ENCODE measurements around the gene SUCLA2.

Gene SUCLA2

GRCh38 chr13:47898080-47898479, 103.0 kb downstream of the SUCLA2 start:
- no peak for DNase-seq

GRCh38 chr13:47897411-47898050, 103.5 kb downstream of the SUCLA2 start:
- DNase-seq, result no peak

- DNase-seq, result no peak
Observed at GRCh38 chr13:47896546-47896945, 104.5 kb downstream of the SUCLA2 start.

GRCh38 chr13:47896111-47896510, 105.0 kb downstream of the SUCLA2 start:
- DNase-seq, result no peak

- no peak for DNase-seq
Observed at GRCh38 chr13:47893527-47893926, 107.5 kb downstream of the SUCLA2 start.

Measured in NCI-H2227 treated with DMSO at 0.1 percent for 48 hours (cell line).